ENCODE data around the gene SGSM2. TPM values are rescaled to one million over a fixed set of nuclear protein-coding genes. Genes with fewer than 3 reads are reported as not detected.
A peak's percentile ranks its signal among the peaks of the same experiment; 100 is the strongest.

Gene SGSM2
- polyA plus RNA-seq, 1 donor from 2014 or later, result 8.0 TPM

GRCh38 chr17:2401426-2402221, 64.3 kb downstream of the SGSM2 start:
- Mint-ChIP-seq H3K27me3 (no peaks in the 10 kb centered on the region), H3K4me3 (peak overlapping the region; percentile 94 to 100 (median 98)), H3K27ac (peak overlapping the region; percentile 97 to 99 (median 98)), H3K4me1 (peaks cover 14 to 28% (median 21%) of the 10 kb centered on the region in 3 donors), H3K9me3 (no peaks in the 10 kb centered on the region), H3K36me3 (no peaks in the 10 kb centered on the region)

- H3K4me3 Mint-ChIP-seq, result peak overlapping the region; percentile 84 to 94 (median 88)
These were observed 65.2 kb downstream of the SGSM2 start for GRCh38 chr17:2402544-2402943.

GRCh38 chr17:2403044-2403443, 65.7 kb downstream of the SGSM2 start:
- Mint-ChIP-seq H3K27ac (peak overlapping the region in 2 of 3 donors; percentile 63 to 97), H3K4me1 (peaks cover 13 to 18% (median 14%) of the 10 kb centered on the region in 3 donors), H3K27me3 (no peaks in the 10 kb centered on the region), H3K36me3 (no peaks in the 10 kb centered on the region), H3K9me3 (no peaks in the 10 kb centered on the region), H3K4me3 (peak overlapping the region in 2 of 4 donors; percentile 33 to 94)

More at GRCh38 chr17:2402544-2402943, 65.2 kb downstream of the SGSM2 start:
- Mint-ChIP-seq H3K9me3 (no peaks in the 10 kb centered on the region), H3K27ac (peak overlapping the region; percentile 92 to 98 (median 97)), H3K4me1 (peaks cover 14 to 23% (median 18%) of the 10 kb centered on the region in 3 donors), H3K36me3 (no peaks in the 10 kb centered on the region), H3K27me3 (no peaks in the 10 kb centered on the region)

- H3K9me3 Mint-ChIP-seq, result no peaks in the 10 kb centered on the region
- peak overlapping the region in 2 of 3 donors; percentile 47 to 78 for H3K27ac Mint-ChIP-seq
- H3K4me1 Mint-ChIP-seq, result peaks cover 5 to 8% (median 7%) of the 10 kb centered on the region in 3 donors
- H3K36me3 Mint-ChIP-seq, result no peaks in the 10 kb centered on the region
- no peaks in the 10 kb centered on the region for H3K27me3 Mint-ChIP-seq
- H3K4me3 Mint-ChIP-seq, result peak overlapping the region in 1 of 4 donors; percentile 5
These were observed 68.1 kb downstream of the SGSM2 start for GRCh38 chr17:2405247-2405926.

GRCh38 chr17:2406271-2406902, 69.1 kb downstream of the SGSM2 start:
- H3K27ac Mint-ChIP-seq, result no peak overlapping the region
- no peak overlapping the region for H3K4me3 Mint-ChIP-seq

GRCh38 chr17:2406903-2407790, 69.8 kb downstream of the SGSM2 start:
- Mint-ChIP-seq H3K27ac (peak overlapping the region in 2 of 3 donors; percentile 35 to 46), H3K36me3 (no peaks in the 10 kb centered on the region), H3K27me3 (no peaks in the 10 kb centered on the region), H3K9me3 (no peaks in the 10 kb centered on the region), H3K4me3 (no peak overlapping the region), H3K4me1 (peaks cover 0 to 8% (median 5%) of the 10 kb centered on the region in 3 donors)

More at GRCh38 chr17:2406271-2406902, 69.1 kb downstream of the SGSM2 start:
- Mint-ChIP-seq H3K27me3 (no peaks in the 10 kb centered on the region), H3K36me3 (no peaks in the 10 kb centered on the region), H3K9me3 (no peaks in the 10 kb centered on the region), H3K4me1 (peaks cover 5 to 8% (median 5%) of the 10 kb centered on the region in 3 donors)

- Mint-ChIP-seq H3K36me3 (no peaks in the 10 kb centered on the region), H3K9me3 (no peaks in the 10 kb centered on the region), H3K27me3 (no peaks in the 10 kb centered on the region), H3K27ac (no peak overlapping the region), H3K4me1 (peaks cover 0 to 2% (median 0%) of the 10 kb centered on the region in 3 donors), H3K4me3 (no peak overlapping the region)
These were observed 73.7 kb downstream of the SGSM2 start for GRCh38 chr17:2410951-2411350.

GRCh38 chr17:2412561-2413021, 75.3 kb downstream of the SGSM2 start:
- peaks cover 0 to 2% (median 0%) of the 10 kb centered on the region in 3 donors for H3K4me1 Mint-ChIP-seq
- H3K27me3 Mint-ChIP-seq, result no peaks in the 10 kb centered on the region
- no peaks in the 10 kb centered on the region for H3K36me3 Mint-ChIP-seq
- no peak overlapping the region for H3K27ac Mint-ChIP-seq
- H3K9me3 Mint-ChIP-seq, result no peaks in the 10 kb centered on the region
- no peak overlapping the region for H3K4me3 Mint-ChIP-seq

GRCh38 chr17:2414446-2415064, 77.3 kb downstream of the SGSM2 start:
- no peaks in the 10 kb centered on the region for H3K9me3 Mint-ChIP-seq
- no peaks in the 10 kb centered on the region for H3K27me3 Mint-ChIP-seq

GRCh38 chr17:2415081-2415480, 77.8 kb downstream of the SGSM2 start:
- Mint-ChIP-seq H3K4me3 (no peak overlapping the region), H3K4me1 (peaks cover 0 to 2% (median 0%) of the 10 kb centered on the region in 3 donors), H3K9me3 (no peaks in the 10 kb centered on the region), H3K36me3 (peaks cover 3% of the 10 kb centered on the region), H3K27ac (no peak overlapping the region), H3K27me3 (no peaks in the 10 kb centered on the region)

More at GRCh38 chr17:2414446-2415064, 77.3 kb downstream of the SGSM2 start:
- H3K27ac Mint-ChIP-seq, result peak overlapping the region in 1 of 3 donors; percentile 33
- H3K4me1 Mint-ChIP-seq, result peaks cover 0 to 2% (median 0%) of the 10 kb centered on the region in 3 donors
- no peak overlapping the region for H3K4me3 Mint-ChIP-seq
- peaks cover 3% of the 10 kb centered on the region for H3K36me3 Mint-ChIP-seq

GRCh38 chr17:2416010-2416734, 78.9 kb downstream of the SGSM2 start:
- no peak overlapping the region for H3K4me3 Mint-ChIP-seq
- peaks cover 0 to 2% (median 0%) of the 10 kb centered on the region in 3 donors for H3K4me1 Mint-ChIP-seq
- peaks cover 3% of the 10 kb centered on the region for H3K36me3 Mint-ChIP-seq
- no peaks in the 10 kb centered on the region for H3K9me3 Mint-ChIP-seq
- H3K27me3 Mint-ChIP-seq, result no peaks in the 10 kb centered on the region
- H3K27ac Mint-ChIP-seq, result peak overlapping the region in 2 of 3 donors; percentile 36 to 67

- H3K9me3 Mint-ChIP-seq, result no peaks in the 10 kb centered on the region
- H3K27me3 Mint-ChIP-seq, result no peaks in the 10 kb centered on the region
- peaks cover 3% of the 10 kb centered on the region for H3K36me3 Mint-ChIP-seq
- H3K4me3 Mint-ChIP-seq, result no peak overlapping the region
- H3K4me1 Mint-ChIP-seq, result peaks cover 0 to 4% (median 0%) of the 10 kb centered on the region in 3 donors
- no peak overlapping the region for H3K27ac Mint-ChIP-seq
These were observed 81.3 kb downstream of the SGSM2 start for GRCh38 chr17:2418572-2418971.

- Mint-ChIP-seq H3K4me1 (peaks cover 0 to 2% (median 0%) of the 10 kb centered on the region in 3 donors), H3K27ac (no peak overlapping the region), H3K4me3 (no peak overlapping the region), H3K36me3 (peaks cover 3% of the 10 kb centered on the region), H3K9me3 (no peaks in the 10 kb centered on the region), H3K27me3 (no peaks in the 10 kb centered on the region)
These were observed 82.2 kb downstream of the SGSM2 start for GRCh38 chr17:2419486-2419885.

Measured in IgD-negative memory B cell (primary cell).